ENCODE measurements around the gene OR56B1.
"Not testable (repeated sequence)": the region's sequence is repeated elsewhere in the genome, so short reads cannot be mapped to it uniquely, and the experiment has no call there.

The OR56B1 gene, protein sequence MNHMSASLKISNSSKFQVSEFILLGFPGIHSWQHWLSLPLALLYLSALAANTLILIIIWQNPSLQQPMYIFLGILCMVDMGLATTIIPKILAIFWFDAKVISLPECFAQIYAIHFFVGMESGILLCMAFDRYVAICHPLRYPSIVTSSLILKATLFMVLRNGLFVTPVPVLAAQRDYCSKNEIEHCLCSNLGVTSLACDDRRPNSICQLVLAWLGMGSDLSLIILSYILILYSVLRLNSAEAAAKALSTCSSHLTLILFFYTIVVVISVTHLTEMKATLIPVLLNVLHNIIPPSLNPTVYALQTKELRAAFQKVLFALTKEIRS

DNA sequence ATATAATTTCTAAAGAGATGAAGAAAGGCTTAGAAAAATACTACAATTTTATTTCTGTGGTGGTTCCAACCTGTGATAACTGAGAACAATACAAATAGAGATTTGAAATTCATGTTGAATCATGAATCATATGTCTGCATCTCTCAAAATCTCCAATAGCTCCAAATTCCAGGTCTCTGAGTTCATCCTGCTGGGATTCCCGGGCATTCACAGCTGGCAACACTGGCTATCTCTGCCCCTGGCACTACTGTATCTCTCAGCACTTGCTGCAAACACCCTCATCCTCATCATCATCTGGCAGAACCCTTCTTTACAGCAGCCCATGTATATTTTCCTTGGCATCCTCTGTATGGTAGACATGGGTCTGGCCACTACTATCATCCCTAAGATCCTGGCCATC is at the start of gene OR56B1:
Gene OR56B1 (plus strand): TSS at position 53 of the 400 bp plus-strand sequence. CDS start 69 bp downstream, at position 122.
- H3K4me3 ChIP-seq (replicated peaks; ENCODE audit: low read depth, low read length) = no peak within 1 kb of the TSS
- no peak for TF ChIP-seq CTCF (IDR thresholded peaks at IDR 0.05; ENCODE audit: low read depth, low read length, missing control alignments)
- DNase-seq (ENCODE audit: extremely low read depth, low read depth) = no peak

GRCh38 chr11:5688482-5688881 is 47.8 kb upstream of the OR56B1 start:
- no peak for TF ChIP-seq CTCF (IDR thresholded peaks at IDR 0.05; ENCODE audit: low read depth, low read length, missing control alignments)
- H3K4me3 ChIP-seq (replicated peaks; ENCODE audit: low read depth, low read length) = no peak overlapping the region
- no peak for DNase-seq (ENCODE audit: extremely low read depth, low read depth)

DNA sequence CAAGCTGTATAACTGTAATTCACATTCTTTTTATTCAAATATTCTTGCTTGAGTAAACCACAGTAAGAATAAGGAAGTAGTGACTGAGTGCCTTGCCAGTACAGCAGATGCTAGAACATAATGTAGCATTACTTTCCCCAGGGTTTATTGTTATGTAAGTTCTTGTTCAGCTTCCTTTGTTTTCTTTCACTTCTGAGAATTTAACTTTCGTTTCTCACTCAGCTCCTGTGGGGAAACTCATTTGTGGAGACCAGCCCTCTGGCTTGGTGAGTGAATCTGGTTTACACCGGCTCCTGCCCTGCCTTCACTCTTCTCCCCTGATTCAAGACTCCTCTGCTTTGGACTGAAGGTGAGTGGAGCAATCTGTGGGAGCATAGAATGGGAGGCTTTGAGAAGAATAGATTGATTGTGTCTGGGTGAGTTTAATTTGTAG is 46.7 kb upstream of the OR56B1 start, which contains the start of gene TRIM22:
Gene TRIM22 (plus strand): TSS at position 240 of the 433 bp plus-strand sequence. CDS start 6,443 bp downstream, outside the sequence.
- DNase-seq (ENCODE audit: extremely low read depth, low read depth) = peak; percentile 24
- no peak for TF ChIP-seq CTCF (IDR thresholded peaks at IDR 0.05; ENCODE audit: low read depth, low read length, missing control alignments)
- H3K4me3 ChIP-seq (replicated peaks; ENCODE audit: low read depth, low read length) = peak within 1 kb of the TSS; percentile 34

GRCh38 chr11:5690216-5690615 is 46.0 kb upstream of the OR56B1 start:
- no peak for DNase-seq (ENCODE audit: extremely low read depth, low read depth)
- TF ChIP-seq CTCF (IDR thresholded peaks at IDR 0.05; ENCODE audit: low read depth, low read length, missing control alignments) = no peak
- peak overlapping the region; percentile 34 for H3K4me3 ChIP-seq (replicated peaks; ENCODE audit: low read depth, low read length)

DNA sequence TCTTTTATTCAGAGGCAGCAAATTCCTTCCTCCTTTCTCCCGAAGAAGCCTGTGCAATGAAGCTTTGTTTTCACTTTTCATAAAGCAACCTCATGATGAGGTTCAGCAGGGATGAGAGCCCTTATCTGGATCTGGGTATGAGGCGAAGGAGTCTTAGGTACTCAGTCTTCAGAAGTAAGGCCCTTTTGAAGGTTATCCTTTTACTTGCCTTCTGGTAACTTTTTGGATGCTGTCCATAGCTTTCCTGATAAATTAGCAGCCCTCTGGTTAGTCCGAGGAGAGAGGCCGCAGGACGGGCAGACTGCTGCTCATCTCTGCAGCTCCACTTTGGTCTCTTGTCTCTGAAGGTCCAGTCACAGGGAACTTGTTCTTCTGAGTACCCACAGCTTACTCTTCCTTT is 45.5 kb upstream of the OR56B1 start:
- peak overlapping the region; percentile 34 for H3K4me3 ChIP-seq (replicated peaks; ENCODE audit: low read depth, low read length)
- no peak for TF ChIP-seq CTCF (IDR thresholded peaks at IDR 0.05; ENCODE audit: low read depth, low read length, missing control alignments)
- DNase-seq (ENCODE audit: extremely low read depth, low read depth) = no peak

DNA sequence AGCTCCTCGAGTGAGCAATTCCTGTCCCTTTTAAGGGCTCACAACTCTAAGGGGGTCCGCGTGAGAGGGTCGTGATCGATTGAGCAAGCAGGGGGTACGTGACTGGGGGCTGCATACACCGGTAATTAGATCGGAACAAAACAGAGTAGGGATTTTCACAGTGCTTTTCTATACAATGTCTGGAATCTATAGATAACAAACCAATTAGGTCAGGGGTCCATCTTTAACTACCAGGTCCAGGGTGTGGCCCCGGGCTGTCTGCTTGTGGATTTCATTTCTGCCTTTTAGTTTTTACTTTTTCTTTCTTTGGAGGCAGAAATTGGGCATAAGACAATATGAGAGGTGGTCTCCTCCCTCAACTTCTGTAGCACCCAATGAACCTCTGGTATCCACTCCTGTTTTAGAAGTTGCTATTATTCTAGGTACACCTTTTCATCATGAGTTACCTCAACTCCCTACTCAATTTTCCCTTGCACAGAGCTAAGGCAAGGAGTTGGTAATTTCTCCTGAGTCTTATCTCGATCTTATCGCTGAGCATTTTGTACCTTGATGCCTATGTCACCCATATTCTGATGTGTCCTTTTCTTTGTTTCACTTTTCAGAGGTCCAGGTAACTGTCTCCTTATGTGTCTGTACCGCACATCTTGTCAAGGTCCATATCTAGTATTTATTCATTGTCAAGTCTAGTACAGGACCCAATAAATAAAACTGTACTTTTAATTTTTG is 44.8 kb upstream of the OR56B1 start:
- not testable (repeated sequence) for DNase-seq (ENCODE audit: extremely low read depth, low read depth); H3K4me3 ChIP-seq (replicated peaks; ENCODE audit: low read depth, low read length)

DNA sequence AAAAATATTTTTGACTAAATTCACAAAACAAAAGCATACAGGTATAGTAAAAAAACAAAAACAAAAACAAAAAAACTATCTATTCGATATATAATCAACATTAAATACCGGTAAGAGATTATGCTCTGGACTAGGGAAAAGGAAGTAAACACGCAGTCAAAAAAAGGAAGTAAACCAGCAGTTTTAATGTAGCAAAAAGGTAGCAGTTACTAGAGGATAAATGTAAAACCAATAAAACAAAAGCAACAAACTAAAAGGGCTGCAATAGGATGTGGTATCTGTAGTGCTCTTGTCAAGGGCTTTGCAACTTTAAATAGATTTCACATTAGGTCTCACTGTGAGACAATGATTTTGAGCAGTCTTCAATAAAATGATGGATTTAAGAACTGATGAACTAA is 44.3 kb upstream of the OR56B1 start:
- no peak for TF ChIP-seq CTCF (IDR thresholded peaks at IDR 0.05; ENCODE audit: low read depth, low read length, missing control alignments)
- DNase-seq (ENCODE audit: extremely low read depth, low read depth) = no peak
- H3K4me3 ChIP-seq (replicated peaks; ENCODE audit: low read depth, low read length) = no peak overlapping the region

Measured in HFF-Myc (cell line).